Measurements from ENCODE around the gene ERGIC3. TPM values are rescaled to one million over a fixed set of nuclear protein-coding genes. Genes with fewer than 3 reads are reported as not detected.

ERGIC3 gene
- total RNA-seq, 1 donor from 2014 or later: 233 TPM

GRCh38 chr20:35601990-35602389, 60.1 kb downstream of the ERGIC3 start:
- H3K36me3 Mint-ChIP-seq (ENCODE audit: unreplicated experiment): no peaks in the 10 kb centered on the region
- DNase-seq: no peak
- TF ChIP-seq, protein P1, sequence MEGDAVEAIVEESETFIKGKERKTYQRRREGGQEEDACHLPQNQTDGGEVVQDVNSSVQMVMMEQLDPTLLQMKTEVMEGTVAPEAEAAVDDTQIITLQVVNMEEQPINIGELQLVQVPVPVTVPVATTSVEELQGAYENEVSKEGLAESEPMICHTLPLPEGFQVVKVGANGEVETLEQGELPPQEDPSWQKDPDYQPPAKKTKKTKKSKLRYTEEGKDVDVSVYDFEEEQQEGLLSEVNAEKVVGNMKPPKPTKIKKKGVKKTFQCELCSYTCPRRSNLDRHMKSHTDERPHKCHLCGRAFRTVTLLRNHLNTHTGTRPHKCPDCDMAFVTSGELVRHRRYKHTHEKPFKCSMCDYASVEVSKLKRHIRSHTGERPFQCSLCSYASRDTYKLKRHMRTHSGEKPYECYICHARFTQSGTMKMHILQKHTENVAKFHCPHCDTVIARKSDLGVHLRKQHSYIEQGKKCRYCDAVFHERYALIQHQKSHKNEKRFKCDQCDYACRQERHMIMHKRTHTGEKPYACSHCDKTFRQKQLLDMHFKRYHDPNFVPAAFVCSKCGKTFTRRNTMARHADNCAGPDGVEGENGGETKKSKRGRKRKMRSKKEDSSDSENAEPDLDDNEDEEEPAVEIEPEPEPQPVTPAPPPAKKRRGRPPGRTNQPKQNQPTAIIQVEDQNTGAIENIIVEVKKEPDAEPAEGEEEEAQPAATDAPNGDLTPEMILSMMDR (IDR thresholded peaks at IDR 0.05; ENCODE audit: partially characterized antibody, unreplicated experiment): no peak
- H3K27me3 Mint-ChIP-seq (ENCODE audit: unreplicated experiment): peaks cover 15% of the 10 kb centered on the region
- no peak overlapping the region for H3K27ac Mint-ChIP-seq (ENCODE audit: unreplicated experiment)
- H3K9me3 Mint-ChIP-seq (ENCODE audit: unreplicated experiment): peaks cover 9% of the 10 kb centered on the region
- peaks cover 4% of the 10 kb centered on the region for H3K4me1 Mint-ChIP-seq (ENCODE audit: low read depth, unreplicated experiment)
- H3K4me3 Mint-ChIP-seq (ENCODE audit: unreplicated experiment): no peak overlapping the region

- Mint-ChIP-seq H3K4me3 (ENCODE audit: unreplicated experiment) (no peak overlapping the region), H3K27me3 (ENCODE audit: unreplicated experiment) (peaks cover 16% of the 10 kb centered on the region), H3K9me3 (ENCODE audit: unreplicated experiment) (peaks cover 9% of the 10 kb centered on the region), H3K27ac (ENCODE audit: unreplicated experiment) (no peak overlapping the region), H3K4me1 (ENCODE audit: low read depth, unreplicated experiment) (peaks cover 4% of the 10 kb centered on the region), H3K36me3 (ENCODE audit: unreplicated experiment) (no peaks in the 10 kb centered on the region)
- TF ChIP-seq, protein P1 (IDR thresholded peaks at IDR 0.05; ENCODE audit: partially characterized antibody, unreplicated experiment): no peak
- no peak for DNase-seq
Observed at GRCh38 chr20:35602851-35603495, 61.1 kb downstream of the ERGIC3 start.

- Mint-ChIP-seq H3K27ac (ENCODE audit: unreplicated experiment) (no peak overlapping the region), H3K9me3 (ENCODE audit: unreplicated experiment) (peaks cover 7% of the 10 kb centered on the region), H3K4me1 (ENCODE audit: low read depth, unreplicated experiment) (no peaks in the 10 kb centered on the region), H3K27me3 (ENCODE audit: unreplicated experiment) (peaks cover 16% of the 10 kb centered on the region), H3K4me3 (ENCODE audit: unreplicated experiment) (no peak overlapping the region), H3K36me3 (ENCODE audit: unreplicated experiment) (no peaks in the 10 kb centered on the region)
- TF ChIP-seq, protein P1 (IDR thresholded peaks at IDR 0.05; ENCODE audit: partially characterized antibody, unreplicated experiment): no peak
- DNase-seq: no peak
Observed at GRCh38 chr20:35603695-35604448, 62.0 kb downstream of the ERGIC3 start.

GRCh38 chr20:35604449-35604747, 62.5 kb downstream of the ERGIC3 start:
- DNase-seq: no peak
- H3K27me3 Mint-ChIP-seq (ENCODE audit: unreplicated experiment): peaks cover 16% of the 10 kb centered on the region

More at GRCh38 chr20:35604449-35604747, 62.5 kb downstream of the ERGIC3 start:
- Mint-ChIP-seq H3K4me3 (ENCODE audit: unreplicated experiment) (no peak overlapping the region), H3K4me1 (ENCODE audit: low read depth, unreplicated experiment) (no peaks in the 10 kb centered on the region), H3K36me3 (ENCODE audit: unreplicated experiment) (no peaks in the 10 kb centered on the region), H3K27ac (ENCODE audit: unreplicated experiment) (no peak overlapping the region), H3K9me3 (ENCODE audit: unreplicated experiment) (peaks cover 5% of the 10 kb centered on the region)
- TF ChIP-seq, protein P1 (IDR thresholded peaks at IDR 0.05; ENCODE audit: partially characterized antibody, unreplicated experiment): no peak
